Measurements from ENCODE around the gene MLXIPL. TPM values are rescaled to one million over a fixed set of nuclear protein-coding genes. Genes with fewer than 3 reads are reported as not detected.

MLXIPL gene
- total RNA-seq, 1 experiment from 2014 or later = 6.1 TPM

DNA sequence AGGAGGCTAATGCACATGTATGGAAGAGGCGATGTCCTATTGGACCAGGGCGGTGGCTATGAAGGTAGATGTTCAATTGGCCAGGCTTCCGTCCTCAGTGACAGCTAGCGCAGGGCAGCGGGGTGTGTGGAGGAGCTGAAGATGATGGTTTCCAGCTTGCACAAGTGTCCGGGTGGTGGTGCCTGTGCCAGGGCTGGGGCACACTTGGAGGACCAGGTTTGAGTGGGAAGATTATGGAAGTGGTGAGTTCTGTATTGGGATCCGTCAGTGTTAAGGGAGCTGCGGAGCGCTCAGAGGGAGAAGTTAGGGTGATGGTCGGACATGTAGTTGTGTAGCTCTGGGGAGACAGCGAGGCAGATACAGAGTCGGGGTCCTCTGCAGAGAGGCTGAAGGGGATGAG is 37.4 kb downstream of the MLXIPL start:
- no peaks in the 10 kb centered on the region for H4K20me1 ChIP-seq (ENCODE audit: control insufficient read depth, insufficient read depth, insufficient read length)
- H3K23me2 ChIP-seq (ENCODE audit: insufficient read length, low read depth, low read length, poor library complexity, severe bottlenecking) = no peaks in the 10 kb centered on the region
- no peak overlapping the region for H3K9ac ChIP-seq (ENCODE audit: extremely low read depth, insufficient read length, low read length)
- Mint-ChIP-seq H3K9me3 (no peaks in the 10 kb centered on the region), H3K27me3 (ENCODE audit: low read depth) (peaks cover 66% of the 10 kb centered on the region), H3K27ac (no peak overlapping the region), H3K4me3 (no peak overlapping the region; a peak in 1 of 5 replicates), H3K36me3 (ENCODE audit: insufficient read depth in 1 of 3, low read depth in 3 of 3) (no peaks in the 10 kb centered on the region), H3K4me1 (peaks cover 0 to 4% of the 10 kb centered on the region in 2 experiments; a peak in 2 of 4 replicates)
- no peak overlapping the region for H2AK5ac ChIP-seq (ENCODE audit: insufficient read length, low read length)
- H3T11ph ChIP-seq (ENCODE audit: low read length) = no peak overlapping the region
- no peak overlapping the region for H4K8ac ChIP-seq (replicated peaks; ENCODE audit: insufficient read length, low read depth, low read length)
- no peak overlapping the region for H3K23ac ChIP-seq (ENCODE audit: insufficient read length, low read depth, low read length)
- H3K27ac ChIP-seq (ENCODE audit: insufficient read length, low read depth, low read length) = no peak overlapping the region
- no peaks in the 10 kb centered on the region for H3K4me1 ChIP-seq (ENCODE audit: insufficient read depth, low read length)
- TF ChIP-seq, protein P1, sequence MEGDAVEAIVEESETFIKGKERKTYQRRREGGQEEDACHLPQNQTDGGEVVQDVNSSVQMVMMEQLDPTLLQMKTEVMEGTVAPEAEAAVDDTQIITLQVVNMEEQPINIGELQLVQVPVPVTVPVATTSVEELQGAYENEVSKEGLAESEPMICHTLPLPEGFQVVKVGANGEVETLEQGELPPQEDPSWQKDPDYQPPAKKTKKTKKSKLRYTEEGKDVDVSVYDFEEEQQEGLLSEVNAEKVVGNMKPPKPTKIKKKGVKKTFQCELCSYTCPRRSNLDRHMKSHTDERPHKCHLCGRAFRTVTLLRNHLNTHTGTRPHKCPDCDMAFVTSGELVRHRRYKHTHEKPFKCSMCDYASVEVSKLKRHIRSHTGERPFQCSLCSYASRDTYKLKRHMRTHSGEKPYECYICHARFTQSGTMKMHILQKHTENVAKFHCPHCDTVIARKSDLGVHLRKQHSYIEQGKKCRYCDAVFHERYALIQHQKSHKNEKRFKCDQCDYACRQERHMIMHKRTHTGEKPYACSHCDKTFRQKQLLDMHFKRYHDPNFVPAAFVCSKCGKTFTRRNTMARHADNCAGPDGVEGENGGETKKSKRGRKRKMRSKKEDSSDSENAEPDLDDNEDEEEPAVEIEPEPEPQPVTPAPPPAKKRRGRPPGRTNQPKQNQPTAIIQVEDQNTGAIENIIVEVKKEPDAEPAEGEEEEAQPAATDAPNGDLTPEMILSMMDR (conservative IDR thresholded peaks at IDR 0.05) = no peak
- H3K4ac ChIP-seq (ENCODE audit: low read depth, low read length) = no peak overlapping the region
- no peak overlapping the region for H3K18ac ChIP-seq (ENCODE audit: insufficient read length, low read depth, low read length)
- DNase-seq = no peak
- no peaks in the 10 kb centered on the region for H3K9me3 ChIP-seq (ENCODE audit: control insufficient read depth, low read depth, low read length)
- no peaks in the 10 kb centered on the region for H3K79me2 ChIP-seq (ENCODE audit: insufficient read depth, low read length)
- no peak overlapping the region for H3K56ac ChIP-seq (ENCODE audit: insufficient read length, low read depth, low read length)
- H3K14ac ChIP-seq (ENCODE audit: insufficient read depth, low read length) = no peak overlapping the region
- no peak overlapping the region for H2AFZ ChIP-seq (ENCODE audit: low read length)
- no peak overlapping the region for H4K5ac ChIP-seq (ENCODE audit: insufficient read length, low read depth, low read length)
- no CpG with 5 or more reads among the region's 12 CpGs for WGBS (ENCODE audit: extremely low coverage, insufficient read length, low lambda C conversion rate)
- peaks cover 2% of the 10 kb centered on the region; the same call in 1 of the 2 replicates for H3K27me3 ChIP-seq (ENCODE audit: insufficient read depth, low read length)
- H2BK12ac ChIP-seq (ENCODE audit: insufficient read length, low read depth, low read length) = no peak overlapping the region
- no peak overlapping the region for H2BK120ac ChIP-seq (ENCODE audit: low read depth, low read length, poor library complexity, severe bottlenecking)
- H3K79me1 ChIP-seq (ENCODE audit: insufficient read depth, low read depth, low read length, poor library complexity, severe bottlenecking) = no peaks in the 10 kb centered on the region
- H4K91ac ChIP-seq (ENCODE audit: insufficient read length, low read depth, low read length) = no peak overlapping the region
- no peak overlapping the region for H2BK15ac ChIP-seq (ENCODE audit: low read depth, low read length)
- H2BK20ac ChIP-seq (ENCODE audit: low read depth, low read length, poor library complexity, severe bottlenecking) = no peak overlapping the region
- no peak overlapping the region for H3K4me2 ChIP-seq (ENCODE audit: insufficient read depth, insufficient read length, low read length)
- no peak overlapping the region for H2BK5ac ChIP-seq (ENCODE audit: insufficient read length, low read length)

Data from H9 (cell line).